Endothelial cell of umbilical vein (primary cell): ENCODE results near the gene NKX2-8. TPM values are rescaled to one million over a fixed set of nuclear protein-coding genes. Genes with fewer than 3 reads are reported as not detected.

Experiments
- BruUV-seq: library from RNA; stranded (reverse); fragments of 400-500 nt; replicated peaks from 2 replicates; lab custom pipeline; 2021; lab: Mats Ljungman, UMichigan
- CTCF ChIA-PET: fragments of 300-600, 350-600 bp; sonication (Branson Sonifier 250); formaldehyde crosslinking; loops from one replicate; lab custom pipeline; 2021; ENCODE audit warnings: antibody characterized with exemption, inconsistent platforms; lab: Charles Lee
- POLR2A ChIA-PET: fragments of 300-600, 350-600 bp; sonication (Branson Sonifier 250); formaldehyde crosslinking; loops from one replicate; lab custom pipeline; 2021; ENCODE audit warnings: antibody characterized with exemption, inconsistent platforms; lab: Charles Lee
- DNase-seq: peaks from one replicate; pipeline ENCODE4 v3.0.0-alpha.2; 2011; ENCODE audit warnings: low read depth, low spot score
- FAIRE-seq: peaks from 2 replicates; lab custom pipeline; 2011; peaks lifted over from hg19 to GRCh38; lab: Jason Lieb, UNC
- H2AFZ ChIP-seq: 2 replicates; pipeline ENCODE4 v1.6.0; 2012; ENCODE audit warnings: low read depth, low read length, control low read depth, inconsistent platforms
- H3K27ac ChIP-seq: 2 replicates; pipeline ENCODE4 v1.5.1; 2011; ENCODE audit warnings: low read depth, mild to moderate bottlenecking, control low read depth, low read length, moderate library complexity; ENCODE audit not compliant: insufficient read depth
- H3K27me3 ChIP-seq, 2 experiments: 2 replicates each; pipeline versions ENCODE4 v1.6.0 to v1.6.1; 2011; ENCODE audit warnings: low read length in 2 of 2, mixed read lengths in 1 of 2; ENCODE audit not compliant: control insufficient read depth in 2 of 2, insufficient read depth in 2 of 2
- H3K36me3 ChIP-seq, 2 experiments: 2 replicates in 1 of 2; 3 replicates in 1 of 2; pipeline ENCODE4 v1.5.1; 2011; ENCODE audit warnings: low read length in 2 of 2, mild to moderate bottlenecking in 1 of 2, moderate library complexity in 1 of 2; ENCODE audit not compliant: control insufficient read depth in 2 of 2, insufficient read depth in 2 of 2; ENCODE audit errors: extremely low read depth in 1 of 2
- H3K4me1 ChIP-seq: 3 replicates; pipeline ENCODE4 v1.5.1; 2011; ENCODE audit warnings: mild to moderate bottlenecking, low read length; ENCODE audit not compliant: control insufficient read depth, insufficient read depth; ENCODE audit errors: extremely low read depth
- H3K4me2 ChIP-seq: 2 replicates; pipeline ENCODE4 v1.6.1; 2011; ENCODE audit warnings: low read length, control low read depth, mixed read lengths; ENCODE audit not compliant: insufficient read depth
- H3K4me3 ChIP-seq, 3 experiments: fragments of 200-600 bp in 1 of 3; sonication (generic), shearing (Covaris generic) in 1 of 3; replicated peaks in 1 of 3; 2 replicates each; pipeline ENCODE4 v1.5.1; 2011 to 2016; ENCODE audit warnings: control low read depth in 3 of 3, low read length in 3 of 3, mild to moderate bottlenecking in 2 of 3, inconsistent platforms in 1 of 3, low read depth in 1 of 3, moderate library complexity in 1 of 3; ENCODE audit not compliant: insufficient read depth in 1 of 3
- H3K79me2 ChIP-seq: 2 replicates; pipeline ENCODE4 v1.6.0; 2012; ENCODE audit warnings: low read length, inconsistent platforms; ENCODE audit not compliant: control insufficient read depth, insufficient read depth
- H3K9ac ChIP-seq: replicated peaks from 2 replicates; pipeline ENCODE3; 2011; ENCODE audit warnings: low read length, control low read depth; ENCODE audit not compliant: insufficient read depth; ENCODE audit errors: extremely low read depth
- H3K9me1 ChIP-seq: replicated peaks from 3 replicates; pipeline ENCODE4 v1.6.0; 2011; ENCODE audit warnings: mild to moderate bottlenecking, low read length; ENCODE audit not compliant: control insufficient read depth, insufficient read depth; ENCODE audit errors: extremely low read depth
- H3K9me3 ChIP-seq: replicated peaks from 2 replicates; pipeline ENCODE4 v1.5.1; 2012; ENCODE audit warnings: low read length, inconsistent platforms; ENCODE audit not compliant: control insufficient read depth, insufficient read depth
- H4K20me1 ChIP-seq: replicated peaks from 2 replicates; pipeline ENCODE3; 2011; ENCODE audit warnings: mild to moderate bottlenecking, low read length; ENCODE audit not compliant: control insufficient read depth, insufficient read depth; ENCODE audit errors: extremely low read depth
- FOS ChIP-seq: IDR thresholded peaks from 2 replicates; pipeline ENCODE4 v1.6.1; 2011; ENCODE audit warnings: mild to moderate bottlenecking, low read length, moderate library complexity, borderline replicate concordance; ENCODE audit not compliant: insufficient read depth
- JUN ChIP-seq: IDR thresholded peaks from 2 replicates; pipeline ENCODE4 v1.6.1; 2011; ENCODE audit warnings: borderline replicate concordance, low read depth; ENCODE audit not compliant: insufficient read length, insufficient read depth
- MYC ChIP-seq: IDR thresholded peaks from one replicate; pipeline ENCODE4 v1.6.1; 2011; ENCODE audit warnings: mild to moderate bottlenecking, low read depth, low read length
- POLR2A ChIP-seq: IDR thresholded peaks from 2 replicates; pipeline ENCODE4 v1.6.1; 2012; ENCODE audit warnings: low read depth, mild to moderate bottlenecking, control low read depth, low read length
- POLR2AphosphoS5 ChIP-seq: IDR thresholded peaks from 2 replicates; pipeline ENCODE4 v1.6.1; 2012; ENCODE audit warnings: low read depth, mild to moderate bottlenecking, control low read depth, low read length, moderate library complexity; ENCODE audit not compliant: insufficient read depth
- dilution Hi-C: fragments of 300-500 bp; cut with MboI; formaldehyde crosslinking; loops from one replicate; pipeline ENCODE4 v1.15.0; 2019; ENCODE audit warnings: low sequenced_read_pairs; ENCODE audit not compliant: extremely low pct_ligation_motif_present
- intact Hi-C: fragments of 100-400 bp; cut with micrococcal nuclease; formaldehyde crosslinking; loops from one replicate; pipeline ENCODE4 v1.10.0; 2022
- polyA plus RNA-seq, 4 experiments: library from polyadenylated mRNA; depleted of rRNA in 3 of 4; stranded (reverse) in 3 of 4; unstranded in 1 of 4; fragments of >200 nt; gene quantifications; 2 replicates each; pipeline versions ENCODE4 v1.2.1 to v1.2.3, GENCODE V29; 2011 to 2012; ENCODE audit warnings: missing spikeins in 1 of 4
- total RNA-seq: library from RNA; stranded (reverse); gene quantifications from 2 replicates; pipeline ENCODE4 v1.2.3, GENCODE V29; 2021
- TF ChIP-seq, protein P1 (sequence below): IDR thresholded peaks from 2 replicates; pipeline ENCODE4 v1.6.1; 2011; ENCODE audit not compliant: insufficient read depth, insufficient read length
- TF ChIP-seq, protein P2 (sequence below), 2 donors: IDR thresholded peaks; 1 replicate in 1 of 2; 2 replicates in 1 of 2; pipeline ENCODE4 v1.5.1; 2011; ENCODE audit warnings: low read length in 2 of 2, mild to moderate bottlenecking in 2 of 2, moderate library complexity in 2 of 2, control low read depth in 1 of 2, inconsistent platforms in 1 of 2, low read depth in 1 of 2; ENCODE audit not compliant: insufficient read depth in 1 of 2; ENCODE audit errors: extremely low read depth in 1 of 2

Gene NKX2-8
- total and polyA plus RNA-seq, 2 donors (not counting 3 experiments of a cell fraction or from before 2014, with no cell fraction given): not detected

DNA sequence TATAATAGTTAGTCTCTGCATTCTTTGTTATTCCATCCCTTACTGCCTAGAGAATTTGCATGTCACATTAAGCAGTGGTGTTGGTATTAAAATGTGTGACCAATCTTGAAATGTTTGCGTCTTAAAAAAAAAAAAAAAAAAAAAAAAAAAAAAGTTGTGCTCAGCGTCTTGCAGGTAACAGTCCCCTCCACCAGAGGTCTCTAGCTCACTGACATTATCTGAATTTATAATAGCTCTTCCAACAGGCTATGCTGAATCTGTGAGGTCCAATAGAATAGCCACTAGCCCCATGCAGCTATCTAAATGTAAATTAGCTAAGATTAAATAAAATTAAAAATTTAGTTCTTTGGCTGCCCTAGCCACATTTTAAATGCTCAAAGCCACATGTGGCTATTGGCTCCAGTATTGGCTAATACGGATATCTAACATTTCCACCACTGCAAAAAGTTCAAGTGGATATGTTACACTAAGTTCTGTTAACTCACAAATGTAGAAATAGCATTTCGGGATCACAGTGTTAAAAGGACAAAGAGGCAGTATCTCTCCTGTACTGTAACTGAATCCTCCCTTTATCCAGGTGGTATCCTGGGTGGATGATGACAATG lies 28.7 kb downstream of the NKX2-8 start:
- no peaks in the 10 kb centered on the region for H3K4me1 ChIP-seq
- BruUV-seq: no TSS peak
- ChIA-PET POLR2A (interaction anchor here (0.7 kb wide), 1 partner anchor 501 kb away, joined by 5 read pairs; no protein-coding TSS in a partner anchor), CTCF (interaction anchor here (0.6 to 6.0 kb wide), 63 partner anchors 9 to 1319 kb away, joined by 3 to 149 read pairs (median 3); no protein-coding TSS in a partner anchor)
- no peaks in the 10 kb centered on the region for H4K20me1 ChIP-seq
- FAIRE-seq (peak; percentile 84), DNase-seq (peak; percentile 49)
- intact Hi-C loops: loop anchor here (1.0 to 2.0 kb wide), 4 partner anchors 52 to 679 kb away; no protein-coding TSS in a partner anchor
- peaks cover 3 to 6% of the 10 kb centered on the region in 2 experiments for H3K27me3 ChIP-seq
- H3K79me2 ChIP-seq: no peaks in the 10 kb centered on the region
- H2AFZ ChIP-seq: no peak overlapping the region
- H3K4me3 ChIP-seq: no peak overlapping the region
- H3K27ac ChIP-seq: no peak overlapping the region
- H3K4me2 ChIP-seq: no peak overlapping the region
- H3K9me3 ChIP-seq: no peaks in the 10 kb centered on the region
- TF ChIP-seq FOS (no peak), POLR2A (no peak), JUN (no peak), POLR2AphosphoS5 (no peak), MYC (no peak)
- TF ChIP-seq, protein P1, sequence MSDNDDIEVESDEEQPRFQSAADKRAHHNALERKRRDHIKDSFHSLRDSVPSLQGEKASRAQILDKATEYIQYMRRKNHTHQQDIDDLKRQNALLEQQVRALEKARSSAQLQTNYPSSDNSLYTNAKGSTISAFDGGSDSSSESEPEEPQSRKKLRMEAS: no peak
- TF ChIP-seq, protein P2, sequence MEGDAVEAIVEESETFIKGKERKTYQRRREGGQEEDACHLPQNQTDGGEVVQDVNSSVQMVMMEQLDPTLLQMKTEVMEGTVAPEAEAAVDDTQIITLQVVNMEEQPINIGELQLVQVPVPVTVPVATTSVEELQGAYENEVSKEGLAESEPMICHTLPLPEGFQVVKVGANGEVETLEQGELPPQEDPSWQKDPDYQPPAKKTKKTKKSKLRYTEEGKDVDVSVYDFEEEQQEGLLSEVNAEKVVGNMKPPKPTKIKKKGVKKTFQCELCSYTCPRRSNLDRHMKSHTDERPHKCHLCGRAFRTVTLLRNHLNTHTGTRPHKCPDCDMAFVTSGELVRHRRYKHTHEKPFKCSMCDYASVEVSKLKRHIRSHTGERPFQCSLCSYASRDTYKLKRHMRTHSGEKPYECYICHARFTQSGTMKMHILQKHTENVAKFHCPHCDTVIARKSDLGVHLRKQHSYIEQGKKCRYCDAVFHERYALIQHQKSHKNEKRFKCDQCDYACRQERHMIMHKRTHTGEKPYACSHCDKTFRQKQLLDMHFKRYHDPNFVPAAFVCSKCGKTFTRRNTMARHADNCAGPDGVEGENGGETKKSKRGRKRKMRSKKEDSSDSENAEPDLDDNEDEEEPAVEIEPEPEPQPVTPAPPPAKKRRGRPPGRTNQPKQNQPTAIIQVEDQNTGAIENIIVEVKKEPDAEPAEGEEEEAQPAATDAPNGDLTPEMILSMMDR (IDR thresholded peaks at IDR 0.05; ENCODE audit: extremely low read depth in 1 of 2, insufficient read depth in 1 of 2, low read depth in 1 of 2, low read length in 2 of 2): peak; percentile 56 to 61
- H3K9me1 ChIP-seq: no peaks in the 10 kb centered on the region
- dilution Hi-C loops: no loop called here
- no peak overlapping the region for H3K9ac ChIP-seq
- H3K36me3 ChIP-seq: no peaks in the 10 kb centered on the region
